ENCODE data around the gene RITA1.

Gene RITA1

GRCh38 chr12:113230315-113231234 lies 45.1 kb downstream of the RITA1 start:
- DNase-seq (ENCODE audit: low spot score): no peak

DNA sequence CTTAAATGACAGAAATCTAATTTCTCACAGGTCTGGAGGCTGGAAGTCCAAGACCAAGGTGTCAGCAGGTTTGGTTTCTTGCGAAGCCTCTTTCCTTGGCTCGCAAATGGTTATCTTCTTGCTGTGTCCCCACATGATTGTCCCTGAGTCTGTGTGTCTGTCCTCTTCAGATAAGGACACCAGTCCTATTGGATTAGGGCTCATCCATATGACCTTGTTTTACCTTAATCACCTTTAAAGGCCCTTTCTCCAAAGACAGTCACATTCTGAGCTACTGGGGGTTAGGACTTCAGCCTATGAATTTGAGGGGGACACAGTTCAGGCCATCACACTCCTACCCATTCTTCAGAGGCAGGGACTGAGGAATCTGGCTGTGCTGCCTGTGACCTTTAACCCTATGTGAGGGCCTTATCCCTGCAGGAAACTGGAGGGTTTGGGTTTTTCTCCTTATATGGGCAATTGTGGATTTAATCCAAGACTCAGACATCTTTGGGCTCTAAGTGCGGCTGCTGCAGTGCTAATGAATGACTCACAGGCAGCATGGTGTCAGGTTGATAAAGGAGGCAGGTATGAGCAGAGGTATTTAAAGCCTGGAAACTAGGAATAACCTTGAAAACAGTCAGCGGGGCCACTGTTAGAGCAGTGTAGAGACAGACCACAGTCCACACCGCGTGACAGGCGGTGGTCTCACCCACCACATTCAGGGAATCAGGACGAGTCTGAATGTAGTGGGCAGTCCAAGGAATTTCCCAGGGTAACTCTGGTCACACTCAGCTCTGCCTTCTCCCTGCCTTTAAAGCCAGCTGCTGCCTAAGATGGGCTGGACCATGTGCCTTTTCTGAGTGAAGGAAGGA lies 45.9 kb downstream of the RITA1 start:
- DNase-seq (ENCODE audit: low spot score): no peak

DNA sequence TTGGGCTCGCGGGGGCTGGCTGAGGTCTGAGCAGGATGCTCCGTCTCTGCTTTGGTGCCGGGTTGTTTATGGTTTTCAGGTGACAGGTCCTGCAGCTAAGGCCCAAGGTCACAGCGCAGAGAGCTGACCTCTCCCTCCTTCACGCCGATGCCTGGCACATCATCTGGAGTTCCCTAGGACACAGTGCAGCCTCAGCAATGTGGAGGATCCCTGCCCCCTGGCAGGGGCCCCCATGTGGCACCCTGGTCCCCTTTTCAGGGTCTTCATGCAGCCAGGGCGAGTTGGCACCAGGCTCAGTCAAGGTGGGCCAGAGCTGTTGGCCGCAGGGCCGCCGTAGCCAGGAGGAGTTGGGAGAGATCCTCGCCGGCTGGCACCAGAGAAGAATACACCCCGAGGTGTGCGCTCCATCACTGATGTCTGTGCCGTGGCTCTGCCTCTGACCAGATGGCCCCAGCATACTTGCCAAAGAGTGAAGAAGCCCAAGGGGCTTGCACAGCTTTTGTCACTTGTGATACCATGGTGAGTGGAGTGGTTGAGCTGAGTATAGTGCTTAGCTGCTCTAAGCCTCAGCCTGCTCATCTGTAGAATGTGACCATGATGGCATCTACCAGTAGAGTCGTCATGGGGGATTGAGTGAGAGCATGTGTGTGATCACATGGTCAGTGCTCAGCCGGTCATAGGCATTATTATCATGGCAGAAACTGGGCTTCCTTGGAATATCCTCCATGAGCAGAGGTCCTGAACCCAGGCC lies 46.7 kb downstream of the RITA1 start:
- no peak for DNase-seq (ENCODE audit: low spot score)

GRCh38 chr12:113232840-113233585 lies 47.5 kb downstream of the RITA1 start:
- peak; percentile 75 for DNase-seq (ENCODE audit: low spot score)

GRCh38 chr12:113233967-113234366 lies 48.4 kb downstream of the RITA1 start:
- no peak for DNase-seq (ENCODE audit: low spot score)

DNA sequence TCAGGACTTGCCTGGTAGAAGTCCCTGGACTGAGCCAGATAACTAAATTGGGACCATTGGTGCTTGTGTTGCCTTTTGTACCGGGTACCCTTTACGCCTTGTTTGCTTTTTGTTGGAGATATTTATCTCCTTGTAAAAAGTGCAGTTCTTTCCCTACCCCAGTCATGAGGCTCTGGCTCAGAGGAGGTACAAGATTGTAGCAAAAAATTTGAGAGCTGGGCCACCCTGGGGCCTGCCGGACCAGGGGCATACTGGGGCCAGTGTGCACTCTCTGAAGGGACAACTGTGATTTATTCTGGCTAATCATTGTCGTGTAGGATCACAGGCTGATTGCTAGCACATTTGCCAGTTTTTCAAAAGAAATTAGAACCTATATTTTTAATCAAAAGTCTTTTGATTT lies 49.0 kb downstream of the RITA1 start:
- no peak for DNase-seq (ENCODE audit: low spot score)

DNA sequence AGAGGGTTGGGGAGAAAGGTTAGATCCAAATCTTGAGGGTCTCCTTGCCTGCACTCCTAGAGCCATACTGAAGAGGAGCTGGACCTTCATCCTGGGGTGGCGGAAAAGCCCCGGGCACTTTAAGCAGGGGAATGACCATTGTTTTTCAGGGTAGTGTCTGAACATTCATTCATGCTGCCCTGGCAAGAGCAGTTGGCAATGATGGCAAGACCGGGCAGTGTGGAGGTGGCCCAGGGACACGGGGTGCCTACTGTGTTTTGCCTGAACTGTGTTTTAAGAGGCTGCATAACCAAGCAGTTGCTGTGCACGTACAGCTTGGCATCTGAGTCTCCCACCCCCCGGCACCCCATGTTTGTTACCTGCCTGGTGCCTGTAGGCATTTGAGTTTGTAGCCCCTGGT lies 50.5 kb downstream of the RITA1 start:
- DNase-seq (ENCODE audit: low spot score): no peak

DNA sequence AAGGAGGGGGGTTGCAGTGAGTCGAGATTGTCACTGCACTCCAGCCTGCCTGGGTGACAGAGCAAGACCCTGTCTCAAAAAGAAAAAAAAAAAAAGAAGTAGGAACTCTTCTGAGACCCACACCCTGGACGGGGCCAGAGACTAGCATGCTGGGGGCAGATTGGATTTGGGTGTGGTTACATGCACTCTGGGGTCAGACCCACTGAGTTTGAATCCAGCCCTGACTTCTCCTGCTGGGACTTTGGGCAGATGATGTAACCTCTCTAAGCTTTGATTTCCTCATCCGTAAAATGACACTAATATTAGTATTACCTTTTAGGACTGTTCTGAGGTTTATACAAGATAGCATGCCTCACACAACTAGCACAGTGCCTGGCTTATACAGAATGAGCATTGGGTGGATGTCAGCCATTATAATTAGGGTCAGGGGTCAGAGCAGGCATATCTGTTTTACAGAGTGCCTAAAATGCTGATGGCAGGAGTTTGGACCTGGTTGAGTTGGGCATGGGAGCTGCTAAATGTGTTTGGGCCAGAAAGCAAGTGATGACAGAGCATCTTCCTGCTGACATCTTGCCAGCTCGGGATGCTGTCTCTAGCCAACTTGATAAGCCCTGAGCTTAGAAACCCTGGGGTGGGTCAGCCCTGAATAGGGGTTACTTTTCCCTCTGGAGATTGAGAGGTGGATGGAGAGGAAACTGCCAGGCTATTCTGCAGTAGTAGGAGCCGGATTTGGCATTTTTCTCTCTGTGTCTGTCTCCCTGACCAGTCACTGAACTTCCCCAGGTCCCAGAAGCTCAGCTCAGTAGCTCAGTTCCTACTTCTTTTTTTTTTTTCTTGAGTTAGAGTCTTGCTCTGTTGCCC lies 51.2 kb downstream of the RITA1 start:
- DNase-seq (ENCODE audit: low spot score): peak; percentile 4

GRCh38 chr12:113237748-113238147 lies 52.2 kb downstream of the RITA1 start:
- peak; percentile 1 for DNase-seq (ENCODE audit: low spot score)

DNA sequence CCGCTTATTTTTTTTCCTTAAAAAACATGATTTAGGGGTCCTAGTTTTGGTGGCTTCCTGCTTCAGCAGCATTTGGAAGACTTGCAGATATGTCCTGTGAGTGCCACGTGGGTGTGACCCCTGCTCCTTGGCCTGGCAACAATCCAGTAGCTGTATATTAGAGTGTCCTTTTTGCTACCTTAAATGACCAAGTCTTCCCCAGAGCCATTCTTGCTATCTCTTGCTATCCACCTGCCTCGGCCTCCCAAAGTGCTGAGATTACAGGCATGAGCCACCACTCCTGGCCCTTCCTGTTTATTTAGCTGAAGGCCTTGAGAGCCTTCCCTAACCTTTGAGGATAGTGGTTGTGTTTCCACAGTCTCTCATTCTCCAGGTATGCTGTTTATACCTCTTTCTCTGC lies 52.8 kb downstream of the RITA1 start:
- no peak for DNase-seq (ENCODE audit: low spot score)

DNA sequence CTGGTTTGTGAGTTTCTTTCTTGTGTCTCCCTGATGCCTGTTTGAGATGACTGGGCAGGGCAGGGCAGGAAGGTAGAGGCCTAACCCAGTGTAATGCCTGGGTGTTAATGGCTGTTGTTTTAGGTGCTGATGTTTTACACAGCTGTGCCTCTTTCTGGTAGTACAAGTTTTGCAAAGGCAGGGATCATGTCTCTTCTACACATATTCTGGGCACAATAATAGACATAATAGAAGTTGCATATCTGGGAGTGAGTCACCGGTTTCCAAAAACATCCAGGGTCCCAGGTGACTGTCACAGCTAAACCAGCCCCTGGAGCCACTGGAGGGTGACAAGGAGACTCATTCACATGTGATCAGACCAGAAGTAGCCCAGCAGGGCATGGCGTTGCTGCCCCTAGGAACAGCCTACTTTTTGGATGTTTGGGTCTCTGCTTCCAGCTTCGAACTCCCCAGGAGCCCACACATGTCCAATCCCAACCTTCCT lies 53.8 kb downstream of the RITA1 start:
- no peak for DNase-seq (ENCODE audit: low spot score)

- DNase-seq (ENCODE audit: low spot score): no peak
These were observed 54.4 kb downstream of the RITA1 start for GRCh38 chr12:113239811-113240331.

DNA sequence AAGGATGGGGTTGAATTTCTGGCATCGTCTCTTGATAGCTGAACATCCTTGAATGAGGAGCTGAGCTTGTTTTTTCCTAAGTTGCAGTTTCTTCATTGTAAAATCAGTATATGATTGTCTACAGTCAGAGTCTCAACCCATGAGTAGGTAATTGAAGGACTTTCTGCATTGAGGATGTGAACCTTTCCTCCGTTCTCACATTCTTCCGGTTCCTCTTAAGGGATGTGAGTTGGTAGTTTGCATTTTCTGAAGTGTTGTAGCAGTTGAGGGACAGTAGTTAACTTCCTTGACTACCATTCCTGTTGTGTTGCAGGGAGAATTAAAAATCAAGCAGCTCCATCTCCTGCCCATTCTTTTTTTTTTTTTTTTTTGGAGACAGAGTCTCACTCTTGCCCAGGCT lies 54.9 kb downstream of the RITA1 start:
- DNase-seq (ENCODE audit: low spot score): no peak

GRCh38 chr12:113241191-113242025 lies 55.9 kb downstream of the RITA1 start:
- peak; percentile 83 for DNase-seq (ENCODE audit: low spot score)

All from AG20443 (cell line).